Memory B cell (primary cell): ENCODE results near the gene KRT2.

Experiments used
- ATAC-seq: fragments of 150-1000 bp; cut with Tn5 transposase; 2 replicates; pipeline ENCODE4 v1.10.0; 2021; ENCODE audit warnings: low read depth, mild to moderate bottlenecking, moderate library complexity
- DNase-seq, 2 donors: peaks; one replicate each; pipeline ENCODE4 v3.0.0; 2022; ENCODE audit warnings: low spot score in 2 of 2
- H3K27ac Mint-ChIP-seq: one replicate; pipeline ENCODE4 v1.8.0; 2022; ENCODE audit warnings: mild to moderate bottlenecking, moderate library complexity, mixed read lengths
- H3K27me3 Mint-ChIP-seq: one replicate; pipeline ENCODE4 v1.8.0; 2022; ENCODE audit warnings: mixed read lengths
- H3K36me3 Mint-ChIP-seq: one replicate; pipeline ENCODE4 v1.8.0; 2022; ENCODE audit warnings: mild to moderate bottlenecking, mixed read lengths
- H3K4me1 Mint-ChIP-seq: one replicate; pipeline ENCODE4 v1.8.0; 2022; ENCODE audit warnings: mixed read lengths
- H3K4me3 Mint-ChIP-seq: one replicate; pipeline ENCODE4 v1.8.0; 2022; ENCODE audit warnings: mild to moderate bottlenecking, moderate library complexity, mixed read lengths
- H3K9me3 Mint-ChIP-seq: one replicate; pipeline ENCODE4 v1.8.0; 2022; ENCODE audit warnings: mixed read lengths

KRT2 gene

DNA sequence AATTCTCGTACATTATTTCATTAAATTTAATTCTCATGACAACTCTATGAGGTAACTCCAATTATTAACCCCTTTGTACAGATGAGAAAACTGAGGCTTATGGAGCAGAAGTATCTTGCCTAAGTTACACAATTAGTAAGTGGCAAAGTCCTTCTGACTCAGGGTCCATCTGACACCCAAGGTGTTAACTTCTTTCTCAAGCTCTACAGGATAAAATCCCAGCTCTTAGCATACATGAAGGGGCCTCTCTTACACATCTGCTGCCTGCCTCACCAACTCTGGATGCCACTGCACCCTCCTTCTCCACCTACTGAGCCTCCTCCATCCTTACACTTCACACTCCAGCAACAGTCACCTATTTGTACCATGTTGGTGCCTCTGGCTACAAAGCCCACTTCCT lies 46.5 kb downstream of the KRT2 start:
- Mint-ChIP-seq H3K36me3 (no peaks in the 10 kb centered on the region), H3K4me3 (no peak overlapping the region), H3K9me3 (no peaks in the 10 kb centered on the region), H3K27ac (no peak overlapping the region), H3K4me1 (no peaks in the 10 kb centered on the region), H3K27me3 (peaks cover 7% of the 10 kb centered on the region)
- DNase-seq (no peak), ATAC-seq (no peak)

DNA sequence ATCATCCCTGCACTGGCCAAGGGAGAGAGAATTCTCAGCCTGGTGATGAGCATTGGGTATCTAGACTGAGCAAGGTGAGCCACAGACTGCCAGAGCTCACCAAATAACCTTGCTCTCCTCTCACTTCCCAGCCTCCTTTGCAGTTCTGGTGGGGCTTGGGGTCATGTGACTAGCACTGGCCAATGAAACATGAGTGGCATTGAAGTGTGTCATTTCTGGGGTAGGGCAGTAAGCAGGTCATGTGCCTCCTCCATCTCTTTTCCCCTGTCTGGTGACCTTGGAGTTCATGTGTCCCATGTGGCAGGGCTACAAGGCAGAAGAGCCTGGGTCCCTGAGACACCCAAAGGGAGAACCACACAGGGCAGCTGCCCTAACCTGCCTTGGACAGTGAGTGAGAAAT lies 47.2 kb downstream of the KRT2 start:
- Mint-ChIP-seq H3K4me3 (no peak overlapping the region), H3K36me3 (no peaks in the 10 kb centered on the region), H3K27me3 (peaks cover 10% of the 10 kb centered on the region), H3K9me3 (no peaks in the 10 kb centered on the region), H3K27ac (no peak overlapping the region), H3K4me1 (no peaks in the 10 kb centered on the region)
- ATAC-seq, result no peak
- no peak for DNase-seq

DNA sequence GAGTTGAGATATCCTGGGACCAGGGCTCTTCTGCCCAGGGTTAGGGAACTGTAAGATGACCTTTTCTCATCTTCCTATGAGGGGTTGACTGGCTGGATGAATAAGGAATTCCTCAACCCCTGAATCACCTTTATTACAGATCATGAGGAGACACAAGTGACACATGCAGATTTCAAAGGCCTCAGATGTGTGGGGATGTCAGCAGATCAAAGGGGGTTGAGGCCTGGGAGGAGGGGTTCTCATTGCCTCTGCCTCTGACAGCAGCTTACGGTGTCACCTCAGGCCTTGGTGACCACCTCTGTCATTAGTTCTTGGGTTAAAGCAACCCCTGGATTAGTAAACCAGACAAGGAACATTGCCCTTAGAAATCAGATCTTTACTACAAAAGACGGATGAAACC lies 48.7 kb downstream of the KRT2 start:
- no peak for ATAC-seq
- no peak for DNase-seq
- Mint-ChIP-seq H3K36me3 (no peaks in the 10 kb centered on the region), H3K4me3 (no peak overlapping the region), H3K27me3 (peaks cover 18% of the 10 kb centered on the region), H3K9me3 (no peaks in the 10 kb centered on the region), H3K4me1 (no peaks in the 10 kb centered on the region), H3K27ac (no peak overlapping the region)

DNA sequence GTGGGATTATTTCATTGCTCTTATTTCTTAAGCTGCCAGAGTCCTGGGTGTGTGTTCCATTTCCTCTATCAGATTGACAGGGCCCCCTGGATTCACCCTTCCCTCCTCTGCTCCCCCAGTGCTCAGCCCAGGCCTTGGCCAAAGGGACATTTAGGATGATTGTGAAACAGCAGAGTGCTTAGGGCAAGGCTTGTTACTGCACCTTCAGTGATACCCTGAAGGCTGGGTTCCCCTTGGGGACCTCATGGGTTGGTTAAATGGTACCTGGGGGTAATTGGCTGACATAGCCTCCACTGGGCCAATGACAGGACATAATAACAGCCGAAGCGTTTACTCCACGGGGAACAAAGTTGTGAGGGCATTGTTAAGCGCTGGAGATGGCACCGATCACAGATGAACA lies 49.5 kb downstream of the KRT2 start:
- DNase-seq (no peak), ATAC-seq (no peak)
- Mint-ChIP-seq H3K36me3 (no peaks in the 10 kb centered on the region), H3K4me3 (no peak overlapping the region), H3K4me1 (no peaks in the 10 kb centered on the region), H3K27ac (no peak overlapping the region), H3K9me3 (no peaks in the 10 kb centered on the region), H3K27me3 (peaks cover 15% of the 10 kb centered on the region)

DNA sequence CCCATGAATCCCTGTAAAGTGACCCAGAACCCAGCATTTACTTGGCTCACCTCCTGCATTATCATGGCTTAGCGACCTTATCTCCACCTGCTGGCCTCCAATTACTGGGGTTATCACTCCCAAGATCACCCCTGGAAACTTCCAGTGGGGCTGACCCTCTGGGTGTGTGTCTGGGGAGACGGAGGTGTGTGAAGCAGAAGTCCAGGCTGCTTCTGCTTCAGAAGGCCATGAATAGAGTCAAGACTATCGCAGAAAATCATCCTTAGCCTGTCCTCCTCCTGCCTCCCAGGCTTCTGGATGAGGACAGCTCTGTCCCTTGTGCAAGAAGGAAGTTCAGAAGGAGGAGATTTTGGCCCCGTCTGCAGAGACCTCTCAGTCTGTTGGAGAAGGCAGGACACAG lies 50.3 kb downstream of the KRT2 start:
- Mint-ChIP-seq H3K4me3 (no peak overlapping the region), H3K36me3 (no peaks in the 10 kb centered on the region), H3K27ac (no peak overlapping the region), H3K27me3 (peaks cover 15% of the 10 kb centered on the region), H3K9me3 (no peaks in the 10 kb centered on the region), H3K4me1 (no peaks in the 10 kb centered on the region)
- DNase-seq, result no peak
- ATAC-seq, result no peak

DNA sequence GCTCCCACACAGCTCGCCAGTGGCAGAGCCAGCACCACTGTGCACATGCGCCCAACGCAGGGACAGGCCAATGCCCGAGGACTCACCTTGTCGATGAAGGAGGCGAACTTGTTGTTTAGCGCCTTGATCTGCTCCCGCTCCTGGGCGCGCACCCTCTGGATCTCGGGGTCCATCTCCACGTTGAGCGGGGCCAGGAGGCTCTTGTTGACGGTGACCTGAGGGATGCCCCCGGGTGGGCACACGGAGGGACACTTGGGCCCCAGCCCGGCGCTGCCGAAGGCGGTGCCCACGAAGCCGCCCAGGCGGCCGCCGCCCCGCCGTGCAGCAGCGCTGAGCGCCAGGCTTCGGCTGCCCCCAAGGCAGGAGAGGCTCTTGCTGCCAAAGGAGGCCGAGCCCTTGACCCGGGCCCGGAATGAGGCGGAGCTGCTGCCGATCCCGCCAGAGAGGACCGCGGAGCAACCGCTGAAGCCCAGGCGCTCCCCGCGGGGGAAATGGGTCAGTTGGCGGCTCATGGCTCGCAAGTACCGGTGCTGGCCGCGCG lies 51.0 kb downstream of the KRT2 start, which contains the start of gene KRT72:
Gene KRT72 (minus strand): TSS at position 523 of the 541 bp plus-strand sequence. CDS start 11 bp downstream, at position 512.
- H3K27ac Mint-ChIP-seq, result no peak within 1 kb of the TSS
- no peak for ATAC-seq
- no peak for DNase-seq

DNA sequence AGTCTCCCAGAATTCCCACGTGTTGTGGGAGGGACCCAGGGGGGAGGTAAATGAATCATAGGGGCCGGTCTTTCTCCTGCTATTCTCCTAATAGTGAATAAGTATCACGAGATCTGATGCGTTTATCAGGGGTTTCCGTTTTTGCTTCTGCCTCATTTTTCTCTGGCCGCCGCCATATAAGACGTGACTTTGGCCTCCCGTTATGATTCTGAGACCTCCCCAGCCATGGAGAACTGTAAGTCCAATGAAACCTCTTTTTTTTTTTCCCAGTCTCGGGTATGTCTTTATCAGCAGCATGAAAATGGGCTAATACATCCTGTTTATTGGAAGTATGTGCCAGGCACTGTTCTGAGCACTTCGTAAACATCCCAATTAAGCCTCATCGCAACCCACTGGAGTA lies 51.5 kb downstream of the KRT2 start:
- Mint-ChIP-seq H3K9me3 (no peaks in the 10 kb centered on the region), H3K27ac (no peak overlapping the region), H3K27me3 (peaks cover 14% of the 10 kb centered on the region), H3K4me1 (no peaks in the 10 kb centered on the region), H3K36me3 (no peaks in the 10 kb centered on the region), H3K4me3 (no peak overlapping the region)
- DNase-seq, result no peak
- ATAC-seq, result no peak

More for the DNA sequence above, 51.0 kb downstream of the KRT2 start, which contains the start of gene KRT72:
- H3K9me3 Mint-ChIP-seq, result no peaks in the 10 kb centered on the region
- no peaks in the 10 kb centered on the region for H3K36me3 Mint-ChIP-seq
- no peaks in the 10 kb centered on the region for H3K4me1 Mint-ChIP-seq
- H3K27me3 Mint-ChIP-seq, result peaks cover 15% of the 10 kb centered on the region
- H3K4me3 Mint-ChIP-seq, result no peak within 1 kb of the TSS

DNA sequence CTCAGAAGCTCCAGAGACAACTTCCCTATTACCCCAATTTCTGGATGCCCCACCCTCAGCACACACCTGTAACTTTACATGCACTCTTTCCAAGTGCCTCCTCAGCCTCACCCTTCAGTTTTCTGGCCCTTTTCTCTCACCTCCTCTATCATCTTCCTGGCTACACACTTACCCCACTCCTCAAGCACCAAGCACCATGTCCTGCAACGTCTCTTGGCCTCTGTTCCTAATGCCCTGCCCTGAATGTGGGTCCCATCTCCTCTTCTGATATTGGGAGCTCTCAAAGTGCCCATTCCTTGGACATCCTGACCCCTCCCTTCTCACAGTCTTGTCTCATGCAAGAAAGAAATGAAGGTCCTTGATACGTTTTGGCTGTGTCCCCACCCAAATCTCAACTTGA lies 51.9 kb downstream of the KRT2 start:
- Mint-ChIP-seq H3K27ac (no peak overlapping the region), H3K9me3 (no peaks in the 10 kb centered on the region), H3K36me3 (no peaks in the 10 kb centered on the region), H3K4me3 (no peak overlapping the region), H3K27me3 (peaks cover 14% of the 10 kb centered on the region), H3K4me1 (no peaks in the 10 kb centered on the region)
- DNase-seq, result no peak
- no peak for ATAC-seq

DNA sequence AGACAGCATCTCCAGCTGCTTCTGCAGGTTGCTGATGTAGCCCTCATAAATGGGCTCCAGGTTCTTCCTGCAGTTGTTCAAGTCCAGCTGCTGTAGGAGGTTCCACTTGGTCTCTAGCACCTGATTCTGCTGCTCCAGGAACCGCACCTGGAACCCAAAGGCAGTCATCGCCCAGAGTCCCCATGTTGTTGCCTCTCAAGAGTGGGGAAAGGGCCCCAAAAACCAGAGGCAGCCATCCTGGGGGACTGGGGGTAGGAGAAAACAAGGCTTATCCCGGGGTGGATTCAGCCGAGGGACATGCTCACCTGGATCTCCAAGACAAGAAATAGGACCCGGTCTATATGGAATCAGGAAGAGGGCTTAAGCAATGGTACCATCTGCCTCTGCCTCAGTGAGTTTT lies 53.0 kb downstream of the KRT2 start:
- Mint-ChIP-seq H3K27me3 (peaks cover 14% of the 10 kb centered on the region), H3K9me3 (no peaks in the 10 kb centered on the region), H3K4me1 (no peaks in the 10 kb centered on the region), H3K36me3 (no peaks in the 10 kb centered on the region), H3K27ac (no peak overlapping the region), H3K4me3 (no peak overlapping the region)
- no peak for ATAC-seq
- no peak for DNase-seq
